T-helper 1 cell (primary cell): ENCODE measurements around the gene CLSTN2.
"Not testable (repeated sequence)": the region's sequence is repeated elsewhere in the genome, so short reads cannot be mapped to it uniquely, and the experiment has no call there.

Experiments
- DNase-seq, 5 donors: peaks; one replicate each; pipeline ENCODE4 v3.0.0-alpha.2; 2012 to 2020

The CLSTN2 gene

GRCh38 chr3:140391061-140391460 lies 456.1 kb downstream of the CLSTN2 start:
- no peak for DNase-seq

GRCh38 chr3:140394488-140395133 lies 459.6 kb downstream of the CLSTN2 start:
- no peak for DNase-seq

- no peak for DNase-seq
Observed at GRCh38 chr3:140395134-140396075, 460.4 kb downstream of the CLSTN2 start.

GRCh38 chr3:140396110-140396509 lies 461.1 kb downstream of the CLSTN2 start:
- DNase-seq: no peak

- DNase-seq: no peak
Observed at GRCh38 chr3:140397847-140398246, 462.9 kb downstream of the CLSTN2 start.

- DNase-seq: no peak
Observed at GRCh38 chr3:140398387-140398786, 463.4 kb downstream of the CLSTN2 start.

GRCh38 chr3:140399871-140400270 lies 464.9 kb downstream of the CLSTN2 start:
- no peak for DNase-seq

GRCh38 chr3:140403079-140403478 lies 468.1 kb downstream of the CLSTN2 start:
- DNase-seq: no peak

GRCh38 chr3:140403608-140404007 lies 468.6 kb downstream of the CLSTN2 start:
- DNase-seq: no peak

GRCh38 chr3:140406655-140407054 lies 471.7 kb downstream of the CLSTN2 start:
- no peak for DNase-seq

- no peak for DNase-seq
Observed at GRCh38 chr3:140408252-140408651, 473.3 kb downstream of the CLSTN2 start.

GRCh38 chr3:140416666-140417065 lies 481.7 kb downstream of the CLSTN2 start:
- no peak for DNase-seq

- DNase-seq: no peak
Observed at GRCh38 chr3:140420621-140421357, 485.8 kb downstream of the CLSTN2 start.

GRCh38 chr3:140421884-140422283 lies 486.9 kb downstream of the CLSTN2 start:
- no peak for DNase-seq

- no peak for DNase-seq
Observed at GRCh38 chr3:140423146-140423545, 488.2 kb downstream of the CLSTN2 start.

GRCh38 chr3:140423574-140423973 lies 488.6 kb downstream of the CLSTN2 start:
- not testable (repeated sequence) for DNase-seq

- DNase-seq: no peak
Observed at GRCh38 chr3:140424211-140424610, 489.2 kb downstream of the CLSTN2 start.

GRCh38 chr3:140424726-140425125 lies 489.7 kb downstream of the CLSTN2 start:
- no peak for DNase-seq

GRCh38 chr3:140427786-140428185 lies 492.8 kb downstream of the CLSTN2 start:
- no peak for DNase-seq

GRCh38 chr3:140428380-140428779 lies 493.4 kb downstream of the CLSTN2 start:
- DNase-seq: no peak

GRCh38 chr3:140429791-140430190 lies 494.8 kb downstream of the CLSTN2 start:
- DNase-seq: no peak

GRCh38 chr3:140430494-140430893 lies 495.5 kb downstream of the CLSTN2 start:
- no peak for DNase-seq

- DNase-seq: no peak
Observed at GRCh38 chr3:140432229-140432669, 497.3 kb downstream of the CLSTN2 start.
